Right lobe of liver (tissue), 4 donors: ENCODE measurements around the gene OGT.

Experiments
- CTCF ChIP-seq, 4 donors: fragments of 200-600 bp in 3 of 4; fragments of 450-650 bp in 1 of 4; IDR thresholded peaks; one replicate each; pipeline versions ENCODE4 v1.5.1 to v1.8.0; 2016 to 2022; ENCODE audit warnings: antibody characterized with exemption in 4 of 4, mild to moderate bottlenecking in 2 of 4
- POLR2A ChIP-seq: fragments of 450-650 bp; IDR thresholded peaks from one replicate; pipeline ENCODE4 v1.6.1; 2017; ENCODE audit warnings: antibody characterized with exemption, mild to moderate bottlenecking
- donor health status: DM: no; HTN: no; CAD: no.
- donor health status: DM: no; HTN: no; CAD: no.
- donor health status: DM: no; HTN: yes; CAD: no.

GRCh38 chrX:71532078-71532752 is 689 bp upstream of the OGT start:
- TF ChIP-seq CTCF (IDR thresholded peaks at IDR 0.05) (no peak), POLR2A (no peak)
